GM18861 (cell line): Measurements from ENCODE around the gene EFHD1.
A peak's percentile ranks its signal among the peaks of the same experiment; 100 is the strongest.
"Not testable (repeated sequence)": the region's sequence is repeated elsewhere in the genome, so short reads cannot be mapped to it uniquely, and the experiment has no call there.

ENCODE experiments used
- ATAC-seq: cut with Tn5 transposase; IDR thresholded peaks from one replicate; pipeline ENCODE4 v1.9.1; 2021; ENCODE audit not compliant: unreplicated experiment

The EFHD1 gene

GRCh38 chr2:232689152-232689910, 55.9 kb downstream of the EFHD1 start:
- ATAC-seq = no peak

- ATAC-seq = not testable (repeated sequence)
Measured at GRCh38 chr2:232691117-232691516, 57.7 kb downstream of the EFHD1 start.

GRCh38 chr2:232693344-232693743, 59.9 kb downstream of the EFHD1 start:
- no peak for ATAC-seq

- ATAC-seq = no peak
Measured at GRCh38 chr2:232696609-232697058, 63.2 kb downstream of the EFHD1 start.

GRCh38 chr2:232697059-232697806, 63.8 kb downstream of the EFHD1 start, which contains the start of gene GIGYF2:
Gene GIGYF2, plus strand, starts transcription at chr2:232697331. Its CDS starts 37,867 bp downstream, at chr2:232735198.
- ATAC-seq = peak; percentile 70

GRCh38 chr2:232697807-232698110, 64.4 kb downstream of the EFHD1 start:
- ATAC-seq = no peak

- no peak for ATAC-seq
Measured at GRCh38 chr2:232698556-232699091, 65.2 kb downstream of the EFHD1 start.

GRCh38 chr2:232699110-232699509, 65.7 kb downstream of the EFHD1 start:
- no peak for ATAC-seq

GRCh38 chr2:232700154-232700553, 66.8 kb downstream of the EFHD1 start:
- ATAC-seq = no peak

GRCh38 chr2:232707076-232707475, 73.7 kb downstream of the EFHD1 start:
- ATAC-seq = no peak

- no peak for ATAC-seq
Measured at GRCh38 chr2:232713505-232713904, 80.1 kb downstream of the EFHD1 start.

GRCh38 chr2:232714969-232715368, 81.6 kb downstream of the EFHD1 start:
- no peak for ATAC-seq

GRCh38 chr2:232720056-232720455, 86.7 kb downstream of the EFHD1 start:
- not testable (repeated sequence) for ATAC-seq

- ATAC-seq = no peak
Measured at GRCh38 chr2:232721261-232721660, 87.9 kb downstream of the EFHD1 start.

- ATAC-seq = no peak
Measured at GRCh38 chr2:232721882-232722281, 88.5 kb downstream of the EFHD1 start.

- ATAC-seq = no peak
Measured at GRCh38 chr2:232723027-232723426, 89.6 kb downstream of the EFHD1 start.

GRCh38 chr2:232728785-232729184, 95.4 kb downstream of the EFHD1 start:
- no peak for ATAC-seq

- no peak for ATAC-seq
Measured at GRCh38 chr2:232731470-232731869, 98.1 kb downstream of the EFHD1 start.
